ENCODE data around the gene ABTB2. TPM values are rescaled to one million over a fixed set of nuclear protein-coding genes. Genes with fewer than 3 reads are reported as not detected.

ABTB2 gene
- total and polyA plus RNA-seq, 2 of the 8 experiments (the other 6 are each of a cell fraction or from before 2014, with no cell fraction given) = 7.7 to 10.2 TPM

DNA sequence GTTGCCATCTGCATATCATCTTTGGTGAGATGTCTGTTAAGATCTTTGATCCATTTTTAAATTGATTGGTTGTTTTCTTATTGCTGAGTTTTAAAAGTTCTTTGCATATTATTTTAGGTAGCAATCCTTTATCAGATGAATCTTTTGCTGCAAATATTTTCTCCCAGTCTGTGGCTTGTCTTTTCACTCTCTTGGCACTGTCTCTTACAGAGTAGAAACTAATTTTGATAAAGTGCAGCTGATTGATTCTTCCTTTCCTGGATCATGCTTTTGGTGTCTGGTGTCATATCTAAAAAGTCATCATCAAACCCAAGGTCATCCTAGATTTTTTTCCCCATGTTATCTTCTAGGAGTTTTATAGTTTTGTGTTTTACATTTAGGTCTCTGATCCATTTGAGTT, 139.7 kb downstream of the ABTB2 start:
- H3K36me3 ChIP-seq (ENCODE audit: control insufficient read depth in 2 of 4, insufficient read depth in 4 of 4, low read length in 3 of 4) = no peaks in the 10 kb centered on the region
- H3K23me2 ChIP-seq (ENCODE audit: low read depth, low read length) = no peaks in the 10 kb centered on the region
- H3K14ac ChIP-seq (ENCODE audit: insufficient read length) = no peak overlapping the region
- no peak overlapping the region for H3K4me2 ChIP-seq (ENCODE audit: insufficient read depth in 1 of 2, low read depth in 2 of 2, low read length in 2 of 2)
- FAIRE-seq (no peak), DNase-seq (ENCODE audit: low read depth in 1 of 2, low spot score in 2 of 2) (no peak)
- no peak overlapping the region for H3K4me3 ChIP-seq (ENCODE audit: extremely low read depth in 1 of 4, insufficient read depth in 2 of 4, low read depth in 3 of 4, low read length in 4 of 4)
- peaks cover 0 to 9% (median 6%) of the 10 kb centered on the region in 4 experiments; a peak in 4 of 7 replicates for H3K4me1 ChIP-seq (replicated peaks in 1 of 4; ENCODE audit: control insufficient read depth in 3 of 4, insufficient read depth in 4 of 4, low read length in 3 of 4)
- no peak overlapping the region for H4K91ac ChIP-seq (replicated peaks; ENCODE audit: insufficient read length, low read length)
- H3K27ac ChIP-seq (ENCODE audit: low read depth, low read length) = no peak overlapping the region
- POLR2A ChIA-PET (ENCODE audit: partially characterized antibody) = no interaction called here
- H3K9ac ChIP-seq (replicated peaks in 1 of 4; ENCODE audit: extremely low read depth in 1 of 4, low read depth in 3 of 4, low read length in 3 of 4) = no peak overlapping the region
- H3K56ac ChIP-seq (replicated peaks; ENCODE audit: insufficient read length, low read depth, low read length) = no peak overlapping the region
- H4K20me1 ChIP-seq (replicated peaks in 1 of 2; ENCODE audit: control insufficient read depth in 1 of 2, insufficient read depth in 2 of 2, low read length in 2 of 2) = no peaks in the 10 kb centered on the region
- H3K27me3 ChIP-seq (replicated peaks in 1 of 4; ENCODE audit: control insufficient read depth in 3 of 4, extremely low read depth in 1 of 4, insufficient read depth in 3 of 4, low read length in 3 of 4) = no peaks in the 10 kb centered on the region
- H2BK120ac ChIP-seq (replicated peaks; ENCODE audit: low read depth, low read length) = no peak overlapping the region
- no peaks in the 10 kb centered on the region for H3K79me2 ChIP-seq (ENCODE audit: control insufficient read depth in 1 of 2, insufficient read depth in 2 of 2, low read length in 2 of 2)
- CTCF ChIA-PET (ENCODE audit: partially characterized antibody) = no interaction called here
- no peak overlapping the region for H4K8ac ChIP-seq (ENCODE audit: extremely low read depth, insufficient read depth, low read length)
- H2BK20ac ChIP-seq (ENCODE audit: low read length) = no peak overlapping the region
- no peaks in the 10 kb centered on the region for H3K9me3 ChIP-seq (ENCODE audit: insufficient read depth in 2 of 2, low read depth in 1 of 2, low read length in 1 of 2)
- no peak overlapping the region for H2BK5ac ChIP-seq (ENCODE audit: low read depth, low read length)
- H3K18ac ChIP-seq (ENCODE audit: extremely low read depth, low read length) = no peak overlapping the region
- H2BK12ac ChIP-seq (ENCODE audit: low read depth, low read length) = no peak overlapping the region
- no peak overlapping the region for H2AK5ac ChIP-seq (ENCODE audit: low read depth, low read length)
- no peak overlapping the region for H2AFZ ChIP-seq (ENCODE audit: low read length)
- no peak overlapping the region for H2BK15ac ChIP-seq (ENCODE audit: low read length)
- no peak overlapping the region for H4K5ac ChIP-seq (ENCODE audit: insufficient read length, low read depth, low read length)
- no peak overlapping the region for H3K23ac ChIP-seq (ENCODE audit: insufficient read length)
- H3K4ac ChIP-seq (replicated peaks; ENCODE audit: insufficient read length, low read depth, low read length) = no peak overlapping the region
- H3K79me1 ChIP-seq (ENCODE audit: low read depth, low read length) = no peaks in the 10 kb centered on the region
- TF ChIP-seq POLR2AphosphoS5 (IDR thresholded peaks at IDR 0.05; ENCODE audit: low read depth, low read length) (no peak), GTF2F1 (IDR thresholded peaks at IDR 0.05; ENCODE audit: borderline replicate concordance, low read depth, low read length) (no peak), SIN3A (conservative IDR thresholded peaks at IDR 0.05 in 1 of 2, IDR thresholded peaks at IDR 0.05 in 1 of 2; ENCODE audit: low read depth in 1 of 2, low read length in 2 of 2) (no peak), NANOG (IDR thresholded peaks at IDR 0.05; ENCODE audit: insufficient read depth, low read depth, low read length, poor library complexity, severe bottlenecking) (no peak), SRF (IDR thresholded peaks at IDR 0.05; ENCODE audit: low read depth, low read length) (no peak), TBP (IDR thresholded peaks at IDR 0.05; ENCODE audit: low read depth, low read length) (no peak), BRCA1 (IDR thresholded peaks at IDR 0.05; ENCODE audit: low read depth, low read length) (no peak), ASH2L (IDR thresholded peaks at IDR 0.05; ENCODE audit: low read length) (no peak), SP4 (IDR thresholded peaks at IDR 0.05; ENCODE audit: low read length) (no peak), CHD1 (IDR thresholded peaks at IDR 0.05; ENCODE audit: low read depth, low read length) (no peak), SIRT6 (IDR thresholded peaks at IDR 0.05; ENCODE audit: low read length) (no peak), KDM1A (IDR thresholded peaks at IDR 0.05; ENCODE audit: borderline replicate concordance, low read length) (no peak), BACH1 (IDR thresholded peaks at IDR 0.05; ENCODE audit: low read length) (no peak), RAD21 (IDR thresholded peaks at IDR 0.05 in 1 of 2, conservative IDR thresholded peaks at IDR 0.05 in 1 of 2; ENCODE audit: low read depth in 2 of 2, low read length in 2 of 2) (no peak), ATF2 (IDR thresholded peaks at IDR 0.05; ENCODE audit: low read length) (no peak)
